Panc1 (cell line): ENCODE measurements around the gene HGF. TPM values are rescaled to one million over a fixed set of nuclear protein-coding genes. Genes with fewer than 3 reads are reported as not detected.

Experiments used
- ATAC-seq: fragments of 200-7000 bp; cut with Tn5 transposase; 2 replicates; pipeline ENCODE4 v1.9.1; 2020; ENCODE audit warnings: mild to moderate bottlenecking, moderate library complexity
- BruUV-seq: library from RNA; stranded (reverse); fragments of 400-500 nt; replicated peaks from 2 replicates; lab custom pipeline; 2021; lab: Mats Ljungman, UMichigan
- CTCF ChIA-PET: fragments of 300-600 bp; sonication (Branson Sonifier 250); formaldehyde crosslinking; loops from one replicate; lab custom pipeline; 2022; ENCODE audit warnings: antibody characterized with exemption; lab: Charles Lee
- POLR2A ChIA-PET: fragments of 300-600 bp; sonication (Branson Sonifier 250); formaldehyde crosslinking; loops from one replicate; lab custom pipeline; 2022; ENCODE audit warnings: antibody characterized with exemption; lab: Charles Lee
- DNase-seq: peaks from one replicate; pipeline ENCODE4 v3.0.0-alpha.2; 2010; ENCODE audit warnings: low read depth, low spot score
- H3K27ac ChIP-seq: 2 replicates; pipeline ENCODE4 v1.5.1; 2011; ENCODE audit warnings: mild to moderate bottlenecking, low read length, inconsistent platforms
- H3K27me3 ChIP-seq: fragments of 200-500 bp; sonication (Bioruptor generic); 2 replicates; pipeline ENCODE4 v1.6.0; 2014; ENCODE audit warnings: low read length, inconsistent platforms; ENCODE audit not compliant: control insufficient read depth, insufficient read depth
- H3K36me3 ChIP-seq: fragments of 200-500 bp; sonication (Bioruptor generic); 2 replicates; pipeline ENCODE4 v1.5.1; 2014; ENCODE audit warnings: inconsistent platforms, mild to moderate bottlenecking, low read length, moderate library complexity; ENCODE audit not compliant: control insufficient read depth, insufficient read depth
- H3K4me1 ChIP-seq: 2 replicates; pipeline ENCODE4 v1.5.1; 2011; ENCODE audit warnings: inconsistent platforms, mild to moderate bottlenecking, low read length, moderate library complexity; ENCODE audit not compliant: control insufficient read depth, insufficient read depth
- H3K4me3 ChIP-seq, 2 experiments: 2 replicates each; pipeline ENCODE4 v1.5.1; 2011 to 2012; ENCODE audit warnings: low read depth in 2 of 2, low read length in 2 of 2, mild to moderate bottlenecking in 2 of 2, inconsistent platforms in 1 of 2, moderate library complexity in 1 of 2
- H3K9me3 ChIP-seq: fragments of 200-500 bp; sonication (Bioruptor generic); 2 replicates; pipeline ENCODE4 v1.5.1; 2014; ENCODE audit warnings: low read depth, mild to moderate bottlenecking, inconsistent platforms, low read length, moderate library complexity; ENCODE audit not compliant: control insufficient read depth, insufficient read depth
- POLR2AphosphoS5 ChIP-seq: IDR thresholded peaks from 2 replicates; pipeline ENCODE4 v1.6.1; 2012; ENCODE audit warnings: mild to moderate bottlenecking, low read depth, low read length, moderate library complexity
- REST ChIP-seq, 2 experiments: IDR thresholded peaks; 2 replicates each; pipeline ENCODE4 v1.6.1; 2011 to 2012; ENCODE audit warnings: low read depth in 2 of 2, control low read depth in 1 of 2, low read length in 1 of 2, mild to moderate bottlenecking in 1 of 2, moderate library complexity in 1 of 2; ENCODE audit not compliant: insufficient read depth in 1 of 2
- SIN3A ChIP-seq: IDR thresholded peaks from 2 replicates; pipeline ENCODE4 v1.6.1; 2012; ENCODE audit warnings: low read depth, mild to moderate bottlenecking, low read length, moderate library complexity, borderline replicate concordance; ENCODE audit not compliant: insufficient read depth
- TCF7L2 ChIP-seq: IDR thresholded peaks from 2 replicates; pipeline ENCODE4 v1.6.1; 2011; ENCODE audit warnings: mild to moderate bottlenecking, low read depth, low read length, inconsistent platforms
- in situ Hi-C: cut with HindIII; loops from 2 replicates; pipeline ENCODE4 v1.10.0; 2016; ENCODE audit warnings: low sequenced_read_pairs, low pct_unique_long_range_greater_than_20kb
- intact Hi-C: fragments of 100-400 bp; cut with micrococcal nuclease; formaldehyde crosslinking; loops from one replicate; pipeline ENCODE4 v1.10.0; 2022; ENCODE audit not compliant: unreplicated experiment
- total RNA-seq: library from RNA; stranded (reverse); gene quantifications from one replicate; pipeline ENCODE4 v1.2.1, GENCODE V29; 2021; ENCODE audit not compliant: unreplicated experiment
- TF ChIP-seq, protein P1 (sequence below): fragments of 450-650 bp; IDR thresholded peaks from 2 replicates; pipeline ENCODE4 v1.5.1; 2017; ENCODE audit warnings: mild to moderate bottlenecking

Gene HGF
- total RNA-seq, 1 experiment from 2014 or later: 0.49 TPM

GRCh38 chr7:81666209-81666608 is 103.6 kb downstream of the HGF start:
- TF ChIP-seq, protein P1, sequence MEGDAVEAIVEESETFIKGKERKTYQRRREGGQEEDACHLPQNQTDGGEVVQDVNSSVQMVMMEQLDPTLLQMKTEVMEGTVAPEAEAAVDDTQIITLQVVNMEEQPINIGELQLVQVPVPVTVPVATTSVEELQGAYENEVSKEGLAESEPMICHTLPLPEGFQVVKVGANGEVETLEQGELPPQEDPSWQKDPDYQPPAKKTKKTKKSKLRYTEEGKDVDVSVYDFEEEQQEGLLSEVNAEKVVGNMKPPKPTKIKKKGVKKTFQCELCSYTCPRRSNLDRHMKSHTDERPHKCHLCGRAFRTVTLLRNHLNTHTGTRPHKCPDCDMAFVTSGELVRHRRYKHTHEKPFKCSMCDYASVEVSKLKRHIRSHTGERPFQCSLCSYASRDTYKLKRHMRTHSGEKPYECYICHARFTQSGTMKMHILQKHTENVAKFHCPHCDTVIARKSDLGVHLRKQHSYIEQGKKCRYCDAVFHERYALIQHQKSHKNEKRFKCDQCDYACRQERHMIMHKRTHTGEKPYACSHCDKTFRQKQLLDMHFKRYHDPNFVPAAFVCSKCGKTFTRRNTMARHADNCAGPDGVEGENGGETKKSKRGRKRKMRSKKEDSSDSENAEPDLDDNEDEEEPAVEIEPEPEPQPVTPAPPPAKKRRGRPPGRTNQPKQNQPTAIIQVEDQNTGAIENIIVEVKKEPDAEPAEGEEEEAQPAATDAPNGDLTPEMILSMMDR: no peak
- TF ChIP-seq POLR2AphosphoS5: no peak
- CTCF ChIA-PET: interaction anchor here (0.5 kb wide), 1 partner anchor 166 kb away, joined by 3 read pairs; no protein-coding TSS in a partner anchor
- H3K27me3 ChIP-seq: no peaks in the 10 kb centered on the region
- no peaks in the 10 kb centered on the region for H3K36me3 ChIP-seq
- intact Hi-C loops: no loop called here
- H3K9me3 ChIP-seq: no peaks in the 10 kb centered on the region
- BruUV-seq: no TSS peak
- no peak overlapping the region for H3K27ac ChIP-seq
- H3K4me1 ChIP-seq: no peaks in the 10 kb centered on the region
- POLR2A ChIA-PET: no interaction called here
- H3K4me3 ChIP-seq: no peak overlapping the region
- no peak for DNase-seq
- ATAC-seq: no peak
- in situ Hi-C loops: no loop called here

DNA sequence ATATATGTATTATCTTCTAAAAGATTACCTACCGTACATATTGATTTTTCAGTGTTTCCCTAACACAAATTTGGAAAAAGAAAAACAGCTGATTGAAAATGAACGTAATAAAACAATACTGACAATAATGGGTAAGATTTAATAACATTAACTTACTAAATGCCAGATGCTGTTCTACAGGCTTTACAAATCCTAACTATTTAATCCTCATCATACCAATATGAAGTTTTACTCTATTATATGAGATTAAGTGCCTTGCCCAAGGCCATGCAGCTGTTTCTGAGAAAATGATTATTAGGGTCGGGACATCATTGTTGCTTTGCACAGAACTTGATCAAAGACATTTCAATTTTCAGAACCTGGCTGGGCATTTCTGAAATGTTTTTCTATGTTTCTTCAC is 104.6 kb downstream of the HGF start:
- TF ChIP-seq REST (IDR thresholded peaks at IDR 0.05; ENCODE audit: insufficient read depth in 1 of 2, low read depth in 2 of 2, low read length in 1 of 2) (no peak), SIN3A (no peak), TCF7L2 (no peak), POLR2AphosphoS5 (no peak)
- TF ChIP-seq, protein P1: no peak
- in situ Hi-C loops (no loop called here), intact Hi-C loops (no loop called here)
- Histone ChIP-seq H3K27ac (no peak overlapping the region), H3K4me3 (no peak overlapping the region), H3K27me3 (no peaks in the 10 kb centered on the region), H3K4me1 (no peaks in the 10 kb centered on the region), H3K36me3 (no peaks in the 10 kb centered on the region), H3K9me3 (no peaks in the 10 kb centered on the region)
- CTCF ChIA-PET: no interaction called here
- POLR2A ChIA-PET: no interaction called here
- BruUV-seq: no TSS peak
- no peak for ATAC-seq
- no peak for DNase-seq
